IPS-18a (cell line): ENCODE measurements around the gene HIGD1A.

ENCODE experiments used
- H3K27ac ChIP-seq: one replicate; pipeline ENCODE4 v1.5.1; 2013; ENCODE audit warnings: low read length
- H3K27me3 ChIP-seq: one replicate; pipeline ENCODE4 v1.6.1; 2013; ENCODE audit warnings: mild to moderate bottlenecking, low read length; ENCODE audit not compliant: control insufficient read depth, insufficient read depth
- H3K36me3 ChIP-seq: one replicate; pipeline ENCODE4 v1.6.1; 2013; ENCODE audit warnings: low read depth, low read length; ENCODE audit not compliant: control insufficient read depth
- H3K4me1 ChIP-seq: one replicate; pipeline ENCODE4 v1.6.1; 2013; ENCODE audit warnings: low read depth, low read length; ENCODE audit not compliant: control insufficient read depth
- H3K4me3 ChIP-seq: one replicate; pipeline ENCODE4 v1.5.1; 2013; ENCODE audit warnings: low read length
- H3K9ac ChIP-seq: one replicate; pipeline ENCODE4 v1.6.1; 2013; ENCODE audit warnings: mild to moderate bottlenecking, low read length, moderate library complexity
- H3K9me3 ChIP-seq: one replicate; pipeline ENCODE4 v1.6.1; 2013; ENCODE audit warnings: low read depth, low read length; ENCODE audit not compliant: control insufficient read depth

Gene HIGD1A

GRCh38 chr3:42764115-42764514 lies 40.2 kb downstream of the HIGD1A start:
- H3K36me3 ChIP-seq: no peaks in the 10 kb centered on the region
- H3K4me3 ChIP-seq: no peak overlapping the region
- H3K27me3 ChIP-seq: no peaks in the 10 kb centered on the region
- peaks cover 4% of the 10 kb centered on the region for H3K4me1 ChIP-seq
- no peak overlapping the region for H3K9ac ChIP-seq
- H3K9me3 ChIP-seq: no peaks in the 10 kb centered on the region
- H3K27ac ChIP-seq: no peak overlapping the region

DNA sequence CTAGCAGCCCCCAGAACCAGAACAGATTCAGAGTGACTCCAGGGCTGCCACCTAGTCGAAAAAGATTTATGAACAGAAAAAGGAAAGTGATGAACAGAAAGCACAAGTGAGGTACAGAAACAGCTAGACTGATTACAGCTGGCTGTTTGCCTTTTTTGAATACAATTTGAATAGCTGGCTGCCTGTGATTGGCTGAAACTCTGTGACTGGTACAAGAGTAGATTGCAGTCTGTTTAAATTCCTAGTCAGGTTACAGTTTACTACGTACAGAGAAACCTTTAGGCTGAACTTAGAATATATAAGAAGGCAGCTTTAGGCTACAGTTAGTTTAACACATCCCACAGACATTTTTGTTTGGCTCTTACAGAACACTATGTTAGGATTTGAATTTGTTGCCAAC lies 41.3 kb downstream of the HIGD1A start:
- Histone ChIP-seq H3K9ac (no peak overlapping the region), H3K27ac (no peak overlapping the region), H3K36me3 (no peaks in the 10 kb centered on the region), H3K27me3 (no peaks in the 10 kb centered on the region), H3K4me1 (peaks cover 4% of the 10 kb centered on the region), H3K9me3 (no peaks in the 10 kb centered on the region), H3K4me3 (no peak overlapping the region)

- H3K4me1 ChIP-seq: peaks cover 4% of the 10 kb centered on the region
- no peak overlapping the region for H3K9ac ChIP-seq
- no peaks in the 10 kb centered on the region for H3K27me3 ChIP-seq
- H3K4me3 ChIP-seq: no peak overlapping the region
- H3K9me3 ChIP-seq: no peaks in the 10 kb centered on the region
- H3K36me3 ChIP-seq: no peaks in the 10 kb centered on the region
- H3K27ac ChIP-seq: no peak overlapping the region
These were observed 42.1 kb downstream of the HIGD1A start for GRCh38 chr3:42762046-42762724.

- Histone ChIP-seq H3K4me1 (no peaks in the 10 kb centered on the region), H3K36me3 (no peaks in the 10 kb centered on the region), H3K27ac (no peak overlapping the region), H3K4me3 (no peak overlapping the region), H3K27me3 (no peaks in the 10 kb centered on the region), H3K9me3 (no peaks in the 10 kb centered on the region), H3K9ac (no peak overlapping the region)
These were observed 46.2 kb downstream of the HIGD1A start for GRCh38 chr3:42758126-42758525.

GRCh38 chr3:42756681-42757213 lies 47.5 kb downstream of the HIGD1A start:
- Histone ChIP-seq H3K36me3 (no peaks in the 10 kb centered on the region), H3K9me3 (no peaks in the 10 kb centered on the region), H3K4me1 (no peaks in the 10 kb centered on the region), H3K9ac (no peak overlapping the region), H3K27ac (no peak overlapping the region), H3K4me3 (no peak overlapping the region), H3K27me3 (no peaks in the 10 kb centered on the region)

GRCh38 chr3:42755681-42756578 lies 48.4 kb downstream of the HIGD1A start:
- Histone ChIP-seq H3K4me1 (no peaks in the 10 kb centered on the region), H3K9me3 (no peaks in the 10 kb centered on the region), H3K27me3 (no peaks in the 10 kb centered on the region), H3K36me3 (no peaks in the 10 kb centered on the region), H3K9ac (no peak overlapping the region), H3K4me3 (no peak overlapping the region), H3K27ac (no peak overlapping the region)

DNA sequence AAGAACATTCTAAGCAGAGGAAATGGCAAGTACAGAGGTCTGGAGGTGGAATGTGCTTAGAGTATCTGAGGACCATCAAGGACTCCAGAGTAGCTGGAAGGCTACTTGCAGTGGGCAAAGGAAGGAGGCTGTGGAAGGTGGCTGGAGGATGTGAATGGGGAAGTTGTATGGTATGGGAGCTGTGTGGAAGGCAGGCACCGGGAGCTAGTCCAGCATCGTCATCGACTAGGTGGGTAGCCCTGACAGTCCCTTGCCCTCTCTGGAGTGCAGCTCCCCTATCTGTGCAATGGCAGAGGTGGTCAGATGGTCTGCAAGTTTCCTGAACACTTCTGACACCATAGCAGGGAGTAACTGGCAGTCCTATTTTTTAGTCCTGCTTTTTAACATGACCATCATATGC lies 50.5 kb downstream of the HIGD1A start:
- no peaks in the 10 kb centered on the region for H3K9me3 ChIP-seq
- H3K27me3 ChIP-seq: no peaks in the 10 kb centered on the region
- H3K9ac ChIP-seq: no peak overlapping the region
- H3K36me3 ChIP-seq: no peaks in the 10 kb centered on the region
- H3K4me3 ChIP-seq: no peak overlapping the region
- H3K4me1 ChIP-seq: peaks cover 5% of the 10 kb centered on the region
- H3K27ac ChIP-seq: no peak overlapping the region

DNA sequence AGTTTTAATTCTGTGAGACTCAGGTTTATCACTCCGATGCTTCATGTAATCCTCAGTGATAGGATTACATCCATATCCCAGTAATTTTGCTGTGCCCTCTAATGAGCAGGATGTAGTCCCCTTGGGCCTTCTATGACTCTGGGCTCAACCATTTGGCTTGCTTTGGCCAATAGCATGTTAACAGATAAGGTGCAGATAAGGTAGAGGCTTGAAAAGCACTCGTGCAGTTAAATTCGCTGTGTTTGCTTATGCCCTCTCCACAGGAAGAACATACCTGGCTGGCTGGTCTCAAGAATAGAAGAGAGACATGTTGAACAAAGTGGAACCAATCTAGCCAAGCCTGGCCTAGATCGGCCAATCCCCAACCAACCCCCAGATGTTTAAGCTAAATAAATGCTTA lies 51.3 kb downstream of the HIGD1A start:
- Histone ChIP-seq H3K27ac (no peak overlapping the region), H3K36me3 (no peaks in the 10 kb centered on the region), H3K4me1 (peaks cover 5% of the 10 kb centered on the region), H3K27me3 (no peaks in the 10 kb centered on the region), H3K9ac (no peak overlapping the region), H3K9me3 (no peaks in the 10 kb centered on the region), H3K4me3 (no peak overlapping the region)

DNA sequence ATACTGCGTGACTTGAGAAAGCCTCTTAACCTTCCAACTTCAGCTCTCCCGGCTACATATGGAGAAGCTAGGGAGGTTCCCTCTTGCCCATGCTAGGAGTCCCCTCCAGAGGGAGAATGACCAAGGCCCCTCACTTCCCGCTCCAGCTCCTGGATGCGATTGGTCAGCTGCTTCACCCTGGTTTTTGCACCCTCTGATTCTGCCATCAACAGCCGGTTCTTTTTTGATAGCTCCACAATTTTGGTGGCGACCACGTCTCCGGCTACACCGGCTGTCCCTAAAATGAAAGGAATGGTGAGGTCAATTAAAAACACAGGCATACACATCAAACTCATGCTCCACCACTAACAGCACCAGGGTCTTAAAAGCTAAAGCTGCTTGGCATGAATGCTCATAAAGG lies 51.8 kb downstream of the HIGD1A start:
- Histone ChIP-seq H3K4me1 (peaks cover 5% of the 10 kb centered on the region), H3K4me3 (no peak overlapping the region), H3K27ac (no peak overlapping the region), H3K9me3 (no peaks in the 10 kb centered on the region), H3K36me3 (no peaks in the 10 kb centered on the region), H3K27me3 (no peaks in the 10 kb centered on the region), H3K9ac (no peak overlapping the region)

DNA sequence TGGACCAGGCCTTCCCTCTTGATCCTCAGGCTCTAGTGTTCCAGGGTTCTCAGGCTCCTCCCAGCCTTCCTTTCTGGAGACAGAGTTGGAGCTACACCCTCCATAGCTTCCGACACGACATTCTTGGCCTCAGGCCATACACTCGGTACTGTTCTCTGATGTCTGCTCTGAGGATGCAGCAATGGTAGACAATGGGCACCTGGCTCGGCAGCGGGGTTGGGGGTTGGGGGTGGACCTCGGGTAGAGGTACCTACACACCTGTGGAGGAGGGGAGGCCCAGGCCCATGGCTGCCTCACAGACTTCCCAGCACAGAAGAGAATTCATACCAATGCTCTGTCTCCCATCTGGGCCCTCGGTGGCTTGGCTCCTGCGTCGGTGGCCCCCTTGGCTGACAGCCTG lies 52.7 kb downstream of the HIGD1A start:
- H3K4me1 ChIP-seq: peaks cover 5% of the 10 kb centered on the region
- H3K9ac ChIP-seq: no peak overlapping the region
- no peaks in the 10 kb centered on the region for H3K9me3 ChIP-seq
- no peak overlapping the region for H3K4me3 ChIP-seq
- H3K27me3 ChIP-seq: no peaks in the 10 kb centered on the region
- H3K36me3 ChIP-seq: no peaks in the 10 kb centered on the region
- H3K27ac ChIP-seq: no peak overlapping the region

GRCh38 chr3:42750834-42751233 lies 53.5 kb downstream of the HIGD1A start:
- no peak overlapping the region for H3K9ac ChIP-seq
- H3K4me1 ChIP-seq: peaks cover 5% of the 10 kb centered on the region
- no peak overlapping the region for H3K27ac ChIP-seq
- no peaks in the 10 kb centered on the region for H3K36me3 ChIP-seq
- no peaks in the 10 kb centered on the region for H3K9me3 ChIP-seq
- no peak overlapping the region for H3K4me3 ChIP-seq
- no peaks in the 10 kb centered on the region for H3K27me3 ChIP-seq
